BJ (cell line): Measurements from ENCODE around the gene MATK. TPM values are rescaled to one million over a fixed set of nuclear protein-coding genes. Genes with fewer than 3 reads are reported as not detected.

Experiments used
- CTCF ChIA-PET: fragments of 350-600 bp; formaldehyde crosslinking; extraction: SDS; loops from one replicate; lab custom pipeline; 2021; ENCODE audit warnings: antibody characterized with exemption, inconsistent platforms; lab: Yijun Ruan, JAX
- POLR2A ChIA-PET: fragments of 300-600 bp; sonication (Branson Sonifier 250); formaldehyde crosslinking; extraction: SDS; loops from one replicate; lab custom pipeline; 2021; ENCODE audit warnings: antibody characterized with exemption; lab: Charles Lee
- DNase-seq: peaks from one replicate; pipeline ENCODE4 v3.0.0-alpha.2; 2011; ENCODE audit warnings: low read depth
- H3K27me3 ChIP-seq: 2 replicates; pipeline ENCODE4 v1.6.0; 2011; ENCODE audit warnings: low read length; ENCODE audit not compliant: control insufficient read depth, insufficient read depth
- H3K36me3 ChIP-seq: 2 replicates; pipeline ENCODE4 v1.5.1; 2011; ENCODE audit warnings: low read length; ENCODE audit not compliant: control insufficient read depth, insufficient read depth
- H3K4me3 ChIP-seq: 2 replicates; pipeline ENCODE4 v1.5.1; 2011; ENCODE audit warnings: low read depth, mild to moderate bottlenecking, control low read depth, low read length
- polyA plus RNA-seq: library from polyadenylated mRNA; depleted of rRNA; stranded (reverse); fragments of >200 nt; gene quantifications from 2 replicates; pipeline ENCODE4 v1.2.3, GENCODE V29; 2011
- TF ChIP-seq, protein P1 (sequence below): IDR thresholded peaks from 2 replicates; pipeline ENCODE4 v1.5.1; 2011; ENCODE audit warnings: low read depth, mild to moderate bottlenecking, control low read depth, inconsistent platforms, low read length, moderate library complexity; ENCODE audit not compliant: insufficient read depth

The MATK gene
- polyA plus RNA-seq, 1 experiment = not detected

GRCh38 chr19:3778104-3778867, 7.9 kb downstream of the MATK start:
- no peak for DNase-seq
- ChIA-PET CTCF (no interaction called here), POLR2A (no interaction called here)
- TF ChIP-seq, protein P1, sequence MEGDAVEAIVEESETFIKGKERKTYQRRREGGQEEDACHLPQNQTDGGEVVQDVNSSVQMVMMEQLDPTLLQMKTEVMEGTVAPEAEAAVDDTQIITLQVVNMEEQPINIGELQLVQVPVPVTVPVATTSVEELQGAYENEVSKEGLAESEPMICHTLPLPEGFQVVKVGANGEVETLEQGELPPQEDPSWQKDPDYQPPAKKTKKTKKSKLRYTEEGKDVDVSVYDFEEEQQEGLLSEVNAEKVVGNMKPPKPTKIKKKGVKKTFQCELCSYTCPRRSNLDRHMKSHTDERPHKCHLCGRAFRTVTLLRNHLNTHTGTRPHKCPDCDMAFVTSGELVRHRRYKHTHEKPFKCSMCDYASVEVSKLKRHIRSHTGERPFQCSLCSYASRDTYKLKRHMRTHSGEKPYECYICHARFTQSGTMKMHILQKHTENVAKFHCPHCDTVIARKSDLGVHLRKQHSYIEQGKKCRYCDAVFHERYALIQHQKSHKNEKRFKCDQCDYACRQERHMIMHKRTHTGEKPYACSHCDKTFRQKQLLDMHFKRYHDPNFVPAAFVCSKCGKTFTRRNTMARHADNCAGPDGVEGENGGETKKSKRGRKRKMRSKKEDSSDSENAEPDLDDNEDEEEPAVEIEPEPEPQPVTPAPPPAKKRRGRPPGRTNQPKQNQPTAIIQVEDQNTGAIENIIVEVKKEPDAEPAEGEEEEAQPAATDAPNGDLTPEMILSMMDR = no peak
- Histone ChIP-seq H3K4me3 (no peak overlapping the region), H3K36me3 (no peaks in the 10 kb centered on the region), H3K27me3 (no peaks in the 10 kb centered on the region; the same call in 1 of the 2 replicates)

DNA sequence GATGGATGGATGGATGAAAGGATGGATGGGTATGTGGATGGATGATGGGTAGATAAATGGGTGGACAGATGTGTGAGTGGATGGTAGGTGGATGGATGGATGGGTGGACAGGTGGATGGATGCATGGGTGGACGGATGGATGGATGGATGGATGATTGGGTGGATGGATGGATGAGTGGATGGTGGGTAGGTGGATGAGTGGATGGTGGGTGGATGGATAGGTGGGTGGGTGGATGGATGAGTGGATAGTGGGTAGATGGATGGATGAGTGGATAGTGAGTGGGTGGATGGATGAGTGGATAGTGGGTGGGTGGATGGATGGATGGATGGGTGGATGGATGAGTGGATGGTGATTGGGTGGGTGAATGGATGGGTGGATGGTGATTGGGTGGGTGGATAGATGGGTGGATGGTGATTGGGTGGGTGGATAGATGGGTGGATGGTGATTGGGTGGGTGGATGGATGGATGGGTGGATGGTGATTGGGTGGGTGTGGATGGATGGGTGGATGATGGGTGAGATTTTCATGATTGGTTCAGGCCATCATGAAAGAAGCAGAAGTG, 9.6 kb downstream of the MATK start:
- Histone ChIP-seq H3K27me3 (no peaks in the 10 kb centered on the region; the same call in 1 of the 2 replicates), H3K36me3 (no peaks in the 10 kb centered on the region), H3K4me3 (no peak overlapping the region)
- CTCF ChIA-PET = no interaction called here
- DNase-seq = no peak
- POLR2A ChIA-PET = no interaction called here
- TF ChIP-seq, protein P1 = no peak

DNA sequence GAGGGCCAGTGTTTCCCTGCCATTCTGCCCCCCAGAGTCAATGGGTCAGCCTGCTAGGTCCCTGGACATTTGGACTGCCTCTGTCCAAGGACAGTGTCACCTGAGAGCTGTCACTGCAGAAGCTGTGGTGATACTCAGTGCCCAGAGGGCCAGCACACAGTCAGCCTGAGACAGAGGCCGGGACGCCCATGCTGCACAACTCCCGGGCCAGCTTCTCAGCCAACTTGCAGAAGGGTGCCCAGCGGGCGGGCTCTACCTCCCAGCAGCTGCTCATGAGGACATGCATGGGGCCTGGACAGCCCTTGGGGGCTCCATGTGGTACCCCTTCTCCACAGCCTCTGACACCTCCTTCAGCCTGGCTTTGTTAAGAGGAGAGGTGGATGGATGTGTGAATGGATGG, 10.3 kb downstream of the MATK start:
- POLR2A ChIA-PET = no interaction called here
- DNase-seq = no peak
- Histone ChIP-seq H3K4me3 (no peak overlapping the region), H3K27me3 (no peaks in the 10 kb centered on the region; the same call in 1 of the 2 replicates), H3K36me3 (no peaks in the 10 kb centered on the region)
- CTCF ChIA-PET = no interaction called here
- TF ChIP-seq, protein P1 = no peak

DNA sequence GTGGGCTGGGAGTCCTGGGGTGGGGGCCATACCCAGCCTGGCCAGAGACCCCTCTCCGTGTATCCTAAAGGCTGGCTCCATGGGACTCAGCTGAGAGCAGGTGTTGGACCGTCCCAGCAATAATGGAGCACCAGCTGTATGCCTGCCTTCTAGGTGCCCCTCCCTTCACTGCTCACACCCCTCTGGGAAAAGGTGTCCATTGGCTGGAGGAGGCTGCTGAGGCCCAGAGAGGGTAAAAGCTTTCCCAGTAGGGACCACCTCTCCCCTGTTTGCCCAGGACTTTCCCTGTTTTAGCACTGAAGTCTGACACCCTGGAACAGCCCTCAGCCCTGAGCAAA, 10.8 kb downstream of the MATK start:
- TF ChIP-seq, protein P1 = no peak
- Histone ChIP-seq H3K36me3 (no peaks in the 10 kb centered on the region), H3K4me3 (no peak overlapping the region), H3K27me3 (no peaks in the 10 kb centered on the region; the same call in 1 of the 2 replicates)
- ChIA-PET CTCF (no interaction called here), POLR2A (no interaction called here)
- DNase-seq = no peak

DNA sequence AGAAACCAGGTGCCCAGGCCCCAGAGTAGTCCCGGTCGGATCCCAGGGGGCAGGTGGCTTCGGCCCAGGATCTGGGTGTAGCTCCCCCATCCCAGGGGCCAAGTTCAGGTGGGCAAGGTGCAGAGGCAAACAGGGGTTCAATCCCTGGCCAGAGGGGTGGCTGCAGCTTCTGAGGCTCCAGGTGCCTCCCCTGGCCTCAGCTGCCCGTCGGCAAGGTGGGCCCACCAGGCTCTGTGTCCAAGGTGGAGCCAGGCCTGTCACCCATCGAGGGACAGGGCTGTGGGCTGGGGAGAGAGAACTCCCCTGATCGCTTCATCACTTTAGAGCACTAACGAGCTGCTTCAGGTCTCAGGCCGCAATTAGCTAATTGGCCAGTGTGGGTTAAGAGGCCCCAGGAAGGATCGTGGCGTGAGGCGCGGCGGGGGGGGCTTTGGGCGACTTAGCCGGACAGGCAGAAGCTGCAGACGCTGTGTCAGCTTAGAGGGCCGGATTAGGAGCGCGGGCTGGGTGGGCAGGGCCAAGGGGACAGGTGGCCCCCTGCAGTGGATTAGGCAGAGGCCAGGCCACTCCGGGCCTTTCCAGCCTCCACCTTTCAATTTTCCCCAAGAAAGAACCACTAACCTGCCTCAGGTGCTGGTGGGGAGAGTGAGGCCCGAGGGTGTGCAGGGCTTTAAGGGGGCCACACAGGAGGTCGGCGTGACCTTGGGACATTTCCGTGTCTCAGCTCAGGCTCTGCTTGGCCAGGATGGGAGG, 11.4 kb downstream of the MATK start:
- CTCF ChIA-PET = no interaction called here
- H3K27me3 ChIP-seq = no peaks in the 10 kb centered on the region; the same call in 1 of the 2 replicates
- TF ChIP-seq, protein P1 = no peak

More for the DNA sequence above, 11.4 kb downstream of the MATK start:
- DNase-seq = no peak
- no peaks in the 10 kb centered on the region for H3K36me3 ChIP-seq
- POLR2A ChIA-PET = no interaction called here
- no peak overlapping the region for H3K4me3 ChIP-seq
